ENCODE results near the gene BTLA.

The BTLA gene

DNA sequence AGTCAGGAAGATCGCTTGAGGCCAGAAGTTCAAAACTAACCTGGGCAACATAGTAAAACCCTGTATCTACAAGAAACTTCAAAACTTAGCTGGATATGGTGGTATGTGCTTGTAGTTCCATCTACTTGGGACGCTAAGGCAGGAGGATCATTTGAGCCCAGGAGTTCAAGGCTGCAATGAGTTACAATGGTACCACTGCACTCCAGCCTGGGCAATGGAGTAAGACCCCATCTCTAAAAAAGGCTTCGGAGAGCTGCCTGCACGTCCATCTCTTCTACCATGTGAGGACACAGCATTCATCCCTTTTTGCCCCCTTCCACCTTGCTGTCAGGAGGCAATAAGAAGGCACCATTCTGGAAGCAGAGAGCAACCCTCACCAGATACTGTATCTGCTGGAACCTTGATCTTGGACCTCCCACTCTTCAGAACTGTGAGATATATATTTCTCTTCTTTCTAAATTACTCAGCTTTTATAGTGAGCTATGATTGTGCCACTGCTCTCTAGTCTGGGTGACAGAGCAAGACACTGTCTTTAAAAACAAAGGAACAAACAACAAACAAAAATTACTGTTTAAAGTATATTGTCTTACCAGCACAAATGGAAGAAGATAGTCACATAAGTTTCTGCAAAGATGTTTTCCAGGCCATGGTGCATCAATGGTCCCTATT lies 4.2 kb upstream of the BTLA start:
- no peaks in the 10 kb centered on the region for H4K20me1 ChIP-seq (ENCODE audit: low read depth, low read length)
- H3K9me3 ChIP-seq (ENCODE audit: insufficient read depth, low read length): no peaks in the 10 kb centered on the region
- H3K9me2 ChIP-seq (replicated peaks; ENCODE audit: insufficient read depth, low read length): no peaks in the 10 kb centered on the region
- no peak overlapping the region for H2AFZ ChIP-seq (ENCODE audit: low read depth, low read length, severe bottlenecking)
- H3K27ac ChIP-seq (ENCODE audit: low read depth, low read length): no peak overlapping the region
- H3F3A ChIP-seq (ENCODE audit: insufficient read depth): no peaks in the 10 kb centered on the region
- no peak overlapping the region for H3K4me2 ChIP-seq (ENCODE audit: low read depth, low read length, poor library complexity, severe bottlenecking)
- no peak overlapping the region for H3K9ac ChIP-seq (ENCODE audit: low read length)
- H3K27me3 ChIP-seq (ENCODE audit: low read length): no peaks in the 10 kb centered on the region
- no peaks in the 10 kb centered on the region for H3K36me3 ChIP-seq (ENCODE audit: low read length)
- no peaks in the 10 kb centered on the region for H3K79me2 ChIP-seq (ENCODE audit: insufficient read depth, low read length)
- TF ChIP-seq, protein P1, sequence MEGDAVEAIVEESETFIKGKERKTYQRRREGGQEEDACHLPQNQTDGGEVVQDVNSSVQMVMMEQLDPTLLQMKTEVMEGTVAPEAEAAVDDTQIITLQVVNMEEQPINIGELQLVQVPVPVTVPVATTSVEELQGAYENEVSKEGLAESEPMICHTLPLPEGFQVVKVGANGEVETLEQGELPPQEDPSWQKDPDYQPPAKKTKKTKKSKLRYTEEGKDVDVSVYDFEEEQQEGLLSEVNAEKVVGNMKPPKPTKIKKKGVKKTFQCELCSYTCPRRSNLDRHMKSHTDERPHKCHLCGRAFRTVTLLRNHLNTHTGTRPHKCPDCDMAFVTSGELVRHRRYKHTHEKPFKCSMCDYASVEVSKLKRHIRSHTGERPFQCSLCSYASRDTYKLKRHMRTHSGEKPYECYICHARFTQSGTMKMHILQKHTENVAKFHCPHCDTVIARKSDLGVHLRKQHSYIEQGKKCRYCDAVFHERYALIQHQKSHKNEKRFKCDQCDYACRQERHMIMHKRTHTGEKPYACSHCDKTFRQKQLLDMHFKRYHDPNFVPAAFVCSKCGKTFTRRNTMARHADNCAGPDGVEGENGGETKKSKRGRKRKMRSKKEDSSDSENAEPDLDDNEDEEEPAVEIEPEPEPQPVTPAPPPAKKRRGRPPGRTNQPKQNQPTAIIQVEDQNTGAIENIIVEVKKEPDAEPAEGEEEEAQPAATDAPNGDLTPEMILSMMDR (IDR thresholded peaks at IDR 0.05; ENCODE audit: insufficient read depth, low read length, poor library complexity, severe bottlenecking): no peak
- TF ChIP-seq EZH2phosphoT487 (conservative IDR thresholded peaks at IDR 0.05; ENCODE audit: low read length): no peak
- H3K4me3 ChIP-seq (ENCODE audit: insufficient read depth, low read length, poor library complexity, severe bottlenecking): no peak overlapping the region

DNA sequence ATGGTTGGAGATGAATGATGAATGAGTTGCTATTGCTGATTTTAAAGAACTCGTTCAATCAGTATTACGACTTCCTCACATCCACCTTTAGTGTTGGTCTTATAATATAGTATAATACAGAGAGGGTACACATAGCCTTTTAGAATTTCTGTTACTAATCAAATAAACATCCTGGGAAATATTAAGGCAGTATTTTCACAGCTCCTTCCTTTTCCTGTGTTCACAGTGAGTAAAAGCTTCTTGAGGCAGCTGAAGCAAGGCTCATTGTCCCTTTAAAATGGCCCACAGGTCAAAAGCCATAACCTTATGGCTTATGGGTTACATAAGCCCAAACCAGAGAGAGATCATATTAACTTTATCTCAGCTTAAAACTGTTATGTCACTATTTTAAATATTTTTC lies 1.3 kb upstream of the BTLA start:
- Histone ChIP-seq H3K27ac (ENCODE audit: low read depth, low read length) (no peak overlapping the region), H3K4me3 (ENCODE audit: insufficient read depth, low read length, poor library complexity, severe bottlenecking) (no peak overlapping the region), H3K9ac (ENCODE audit: low read length) (no peak overlapping the region), H3K79me2 (ENCODE audit: insufficient read depth, low read length) (no peaks in the 10 kb centered on the region), H3K9me2 (replicated peaks; ENCODE audit: insufficient read depth, low read length) (no peaks in the 10 kb centered on the region), H4K20me1 (ENCODE audit: low read depth, low read length) (no peaks in the 10 kb centered on the region), H3K27me3 (ENCODE audit: low read length) (no peaks in the 10 kb centered on the region), H3K36me3 (ENCODE audit: low read length) (no peaks in the 10 kb centered on the region), H2AFZ (ENCODE audit: low read depth, low read length, severe bottlenecking) (no peak overlapping the region), H3F3A (ENCODE audit: insufficient read depth) (no peaks in the 10 kb centered on the region), H3K9me3 (ENCODE audit: insufficient read depth, low read length) (no peaks in the 10 kb centered on the region), H3K4me2 (ENCODE audit: low read depth, low read length, poor library complexity, severe bottlenecking) (no peak overlapping the region)
- no peak for TF ChIP-seq EZH2phosphoT487 (conservative IDR thresholded peaks at IDR 0.05; ENCODE audit: low read length)
- TF ChIP-seq, protein P1 (IDR thresholded peaks at IDR 0.05; ENCODE audit: insufficient read depth, low read length, poor library complexity, severe bottlenecking): no peak

DNA sequence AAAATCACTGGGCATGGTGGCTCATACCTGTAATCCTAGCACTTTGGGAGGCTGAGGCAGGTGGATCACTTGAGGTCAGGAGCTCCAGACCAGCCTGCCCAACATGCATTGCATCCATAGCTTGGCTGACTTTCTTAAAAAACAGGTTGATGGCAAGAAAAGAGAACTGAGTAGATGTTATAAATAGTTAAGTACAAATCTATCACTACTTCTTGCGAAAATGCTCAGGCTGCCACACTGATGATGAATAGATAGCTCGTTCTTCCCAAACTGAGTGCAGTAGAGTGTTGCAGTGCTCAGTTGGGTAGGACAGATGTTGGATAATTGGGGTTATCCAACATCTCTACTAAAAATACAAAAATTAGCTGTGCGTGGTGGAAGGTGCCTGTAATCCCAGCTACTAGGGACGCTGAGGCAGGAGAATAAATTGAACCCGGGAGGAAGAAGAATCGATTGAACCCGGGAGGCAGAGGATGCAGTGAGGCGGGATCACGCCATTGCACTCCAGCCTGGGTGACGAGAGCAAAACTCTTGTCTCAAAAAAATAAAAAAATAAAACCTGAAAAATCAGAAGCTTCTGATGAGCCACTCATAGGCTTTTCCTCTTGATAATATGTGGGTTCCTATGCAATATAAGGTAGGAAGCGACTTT lies 1.2 kb downstream of the BTLA start:
- peak overlapping the region; percentile 61 for H3K4me2 ChIP-seq (ENCODE audit: low read depth, low read length, poor library complexity, severe bottlenecking)
- TF ChIP-seq, protein P1 (IDR thresholded peaks at IDR 0.05; ENCODE audit: insufficient read depth, low read length, poor library complexity, severe bottlenecking): no peak
- no peak for TF ChIP-seq EZH2phosphoT487 (conservative IDR thresholded peaks at IDR 0.05; ENCODE audit: low read length)
- no peaks in the 10 kb centered on the region for H3F3A ChIP-seq (ENCODE audit: insufficient read depth)
- no peaks in the 10 kb centered on the region for H3K27me3 ChIP-seq (ENCODE audit: low read length)
- no peaks in the 10 kb centered on the region for H4K20me1 ChIP-seq (ENCODE audit: low read depth, low read length)
- H3K36me3 ChIP-seq (ENCODE audit: low read length): no peaks in the 10 kb centered on the region
- no peak overlapping the region for H3K9ac ChIP-seq (ENCODE audit: low read length)
- H3K4me3 ChIP-seq (ENCODE audit: insufficient read depth, low read length, poor library complexity, severe bottlenecking): no peak overlapping the region
- H3K27ac ChIP-seq (ENCODE audit: low read depth, low read length): no peak overlapping the region
- no peaks in the 10 kb centered on the region for H3K79me2 ChIP-seq (ENCODE audit: insufficient read depth, low read length)
- no peak overlapping the region for H2AFZ ChIP-seq (ENCODE audit: low read depth, low read length, severe bottlenecking)
- no peaks in the 10 kb centered on the region for H3K9me3 ChIP-seq (ENCODE audit: insufficient read depth, low read length)
- H3K9me2 ChIP-seq (replicated peaks; ENCODE audit: insufficient read depth, low read length): no peaks in the 10 kb centered on the region
